Amygdala (tissue), 56 donors: Measurements from ENCODE around the gene CACNG5.
A peak's percentile ranks its signal among the peaks of the same experiment; 100 is the strongest.
"Not testable (repeated sequence)": the region's sequence is repeated elsewhere in the genome, so short reads cannot be mapped to it uniquely, and the experiment has no call there.

Experiments used
- DNase-seq, 56 donors: peaks; one replicate each; lab custom pipeline; 2025; lab: John Stamatoyannopoulos, UW

CACNG5 gene

DNA sequence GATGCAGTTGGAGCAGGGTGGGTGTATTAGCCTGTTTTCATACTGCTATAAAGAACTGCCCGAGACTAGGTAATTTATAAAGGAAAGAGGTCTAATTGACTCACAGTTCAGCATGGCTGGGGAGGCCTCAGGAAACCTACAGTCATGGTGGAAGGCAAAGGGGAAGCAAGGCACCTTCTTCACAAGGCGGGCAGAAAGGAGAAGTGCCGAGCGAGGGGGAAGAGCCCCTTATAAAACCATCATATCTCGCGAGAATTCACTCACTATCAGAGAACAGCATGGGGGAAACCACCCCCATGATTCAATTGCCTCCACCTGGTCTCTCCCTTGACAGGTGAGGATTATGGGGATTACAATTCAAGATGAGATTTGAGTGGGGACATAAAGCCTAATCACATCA, 68.4 kb downstream of the CACNG5 start:
- not testable (repeated sequence) for DNase-seq

DNA sequence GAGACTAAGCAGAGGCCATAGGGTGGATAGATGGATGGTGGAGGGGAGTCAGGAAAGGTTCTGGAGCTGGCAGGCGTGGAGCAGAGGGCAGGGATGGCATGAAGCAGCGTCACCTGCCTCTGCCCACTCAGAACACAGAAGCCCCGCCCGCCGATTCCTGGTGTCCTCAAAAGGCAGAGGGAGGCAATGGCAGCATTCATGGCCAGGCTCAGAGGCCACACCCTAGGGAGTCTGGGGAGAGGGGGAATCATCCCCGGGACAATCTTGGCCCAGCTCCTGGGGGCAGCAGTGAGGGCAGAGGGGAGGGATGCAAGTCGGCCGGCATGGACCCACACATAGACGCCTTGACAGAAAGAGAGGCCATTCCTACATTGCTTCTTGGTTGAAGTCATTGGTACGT, 68.9 kb downstream of the CACNG5 start:
- DNase-seq = no peak

DNA sequence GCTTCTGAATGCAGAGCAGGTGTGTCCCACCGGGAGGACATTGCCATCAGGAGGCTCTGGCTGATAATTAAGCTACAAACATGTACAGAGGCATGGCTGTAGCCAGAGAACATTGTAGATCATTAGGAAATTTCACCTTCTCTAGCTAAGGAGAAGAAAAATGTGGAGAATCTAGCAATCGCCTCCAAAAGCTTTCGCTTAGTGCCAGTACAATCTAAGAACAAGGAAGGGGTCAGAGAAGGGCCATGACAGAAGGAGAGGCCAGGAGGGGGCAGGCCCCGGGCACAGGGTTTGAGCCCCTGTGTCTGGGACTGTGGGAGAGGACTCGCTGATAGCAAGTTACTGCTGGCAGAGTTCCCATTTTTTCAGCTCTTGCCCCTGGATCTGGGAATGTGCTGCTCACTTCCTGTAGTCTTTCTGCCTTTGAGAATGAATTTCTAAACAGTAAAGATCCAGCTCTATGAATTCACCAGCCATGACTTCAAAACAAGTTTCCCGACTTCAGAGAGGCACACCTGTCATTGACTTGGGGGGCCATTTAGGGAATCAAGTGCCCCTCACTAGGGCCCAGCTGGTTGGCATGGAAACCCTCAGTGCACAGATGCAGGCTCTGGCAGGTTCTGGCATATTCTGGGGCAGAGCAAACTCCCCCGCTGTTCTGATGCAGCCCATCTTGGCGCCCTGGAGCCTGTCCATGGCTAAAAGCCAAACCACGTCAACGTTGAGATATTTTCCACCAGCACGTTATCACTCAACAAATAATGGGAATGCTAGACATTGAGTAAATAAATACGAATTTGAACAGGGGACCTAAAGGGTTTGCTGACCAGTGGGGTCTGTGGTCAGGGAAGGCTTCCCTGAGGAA, 70.1 kb downstream of the CACNG5 start:
- peak in 5 of 56 donors; percentile 4 to 30 (median 18) for DNase-seq

DNA sequence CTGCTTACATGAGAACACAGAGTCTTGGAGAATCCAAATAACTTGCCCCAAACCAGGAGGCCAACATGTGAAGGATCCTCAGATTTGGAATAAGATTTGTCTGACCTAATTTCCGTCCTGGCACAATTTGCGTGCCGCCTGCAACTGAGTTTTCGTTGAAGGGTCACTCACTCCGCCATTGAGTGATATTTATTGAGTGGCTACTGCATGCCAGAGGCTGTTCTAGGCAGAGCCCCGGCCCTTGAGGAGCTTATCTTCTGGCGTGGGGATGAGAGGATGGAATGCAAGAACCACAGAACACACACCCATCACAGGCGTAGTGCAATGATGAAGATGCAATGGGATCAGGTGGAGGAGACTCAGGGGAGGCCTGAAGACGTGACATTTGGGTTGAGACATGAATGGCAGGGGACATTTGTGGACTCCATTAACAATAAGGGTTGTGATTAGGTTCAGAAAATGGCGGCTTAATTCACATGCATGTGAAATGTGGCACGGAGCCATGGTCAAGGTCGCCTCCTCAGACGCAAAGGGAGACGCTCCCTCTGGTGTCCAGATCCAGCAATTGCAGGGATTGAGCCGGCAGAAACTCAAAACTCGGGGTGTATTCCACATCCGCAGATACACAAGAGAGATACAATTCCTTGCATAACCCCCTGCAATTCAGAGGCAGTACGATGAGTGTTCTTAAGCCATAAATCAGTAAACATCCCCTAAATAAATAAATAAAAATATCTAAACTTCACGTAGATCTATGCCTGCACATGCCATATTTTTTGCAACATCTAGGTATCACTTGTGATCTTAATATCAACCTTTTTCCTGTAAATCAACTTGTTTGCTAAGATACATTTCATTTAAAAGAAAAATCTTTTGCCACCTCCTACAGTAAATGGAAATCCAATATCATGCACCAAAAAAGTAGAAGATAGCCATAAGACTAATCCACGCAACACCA, 71.7 kb downstream of the CACNG5 start:
- DNase-seq = peak in 51 of 56 donors; percentile 3 to 86 (median 46)

DNA sequence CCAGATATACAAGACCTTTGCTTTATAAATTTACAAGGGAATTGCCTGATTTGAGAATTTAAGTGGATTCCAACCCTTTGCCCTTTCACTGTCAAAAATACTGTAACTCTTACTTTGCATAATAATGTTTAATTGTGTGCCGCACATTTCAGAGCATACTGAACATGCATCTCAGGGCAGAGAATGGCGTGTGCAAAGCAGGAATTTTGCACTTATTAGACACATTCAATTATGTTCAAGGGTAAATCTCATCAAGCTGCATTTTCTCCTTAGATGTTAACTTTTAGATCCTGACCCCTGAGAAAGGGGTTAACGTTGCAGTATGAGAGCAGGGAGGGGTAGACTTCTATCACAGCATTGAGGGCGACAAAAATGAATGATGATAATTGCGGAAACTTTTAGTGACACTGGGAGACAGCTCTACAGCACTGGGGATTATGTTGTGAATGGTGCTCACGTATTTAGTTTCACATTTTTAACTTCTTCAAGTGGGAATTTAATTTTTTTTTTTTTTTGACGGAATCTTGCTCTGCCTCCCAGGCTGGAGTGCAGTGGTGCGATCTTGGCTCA, 75.0 kb downstream of the CACNG5 start:
- no peak for DNase-seq

DNA sequence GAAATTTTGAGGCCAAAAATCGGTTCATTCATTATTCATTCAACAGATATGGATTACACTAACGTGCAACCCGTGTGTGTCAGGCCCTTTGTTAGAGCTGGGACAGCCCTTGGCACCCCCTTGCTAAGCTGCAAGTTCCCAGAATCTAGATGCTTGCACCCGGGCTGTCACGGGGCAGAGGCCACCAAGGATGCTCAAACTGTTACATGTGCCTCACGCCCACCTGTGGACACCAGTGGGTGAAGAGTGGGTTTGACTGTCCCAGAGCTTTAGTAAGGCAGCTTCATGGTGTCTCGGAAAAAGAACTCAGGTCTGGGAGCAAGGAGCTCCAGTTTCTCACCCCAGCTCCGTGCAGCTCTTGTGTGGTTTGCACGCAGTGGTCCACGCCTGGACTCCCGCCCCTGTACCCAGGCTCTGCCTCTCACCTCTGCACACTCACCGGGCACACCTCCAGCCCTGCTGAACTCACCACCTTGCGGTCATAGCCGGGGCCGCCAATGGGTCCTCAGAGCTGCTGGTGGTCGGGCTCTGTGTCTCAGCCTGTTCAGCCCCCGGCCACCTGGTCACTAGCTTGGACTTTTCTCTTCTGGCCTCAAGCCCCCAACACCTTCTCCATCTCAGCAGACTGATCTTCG, 75.9 kb downstream of the CACNG5 start:
- no peak for DNase-seq

DNA sequence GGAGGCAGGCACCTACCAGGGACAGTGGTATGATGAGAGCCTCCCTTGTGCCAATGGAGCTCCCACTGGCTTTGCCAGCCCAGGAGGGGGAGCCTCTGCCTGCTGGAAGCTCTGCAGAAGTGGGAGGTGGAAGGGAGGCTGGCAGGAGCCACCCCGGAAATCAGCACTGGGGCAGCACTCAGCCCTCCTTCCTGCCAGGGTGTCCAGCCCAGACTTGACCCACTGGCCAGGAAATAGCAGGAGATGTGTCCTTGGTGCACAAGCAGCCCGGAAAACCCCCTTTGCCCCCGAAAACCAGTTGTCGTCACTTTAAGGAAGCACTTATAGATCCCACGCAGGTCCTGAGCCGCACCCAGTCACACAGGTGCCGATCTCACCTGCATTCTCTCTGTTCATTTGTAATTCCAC, 80.3 kb downstream of the CACNG5 start:
- peak in 2 of 56 donors; percentile 4 to 17 for DNase-seq

DNA sequence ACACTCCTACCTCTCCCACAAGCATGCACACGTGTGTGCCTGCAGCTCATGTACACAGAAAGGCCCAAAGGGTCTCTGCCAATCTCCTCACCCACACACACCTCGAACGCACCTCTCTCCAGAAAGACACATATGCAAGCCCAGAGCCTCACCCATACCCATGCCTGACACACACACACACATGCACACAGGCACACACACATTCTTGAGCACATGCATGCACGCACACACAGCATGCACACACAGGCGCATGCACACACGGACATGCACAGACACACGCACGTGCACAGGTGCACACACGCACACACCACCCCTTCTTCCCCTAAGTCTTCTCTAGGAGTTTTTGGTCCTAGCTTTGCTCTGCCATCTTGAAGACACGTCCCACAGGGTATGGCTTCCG, 80.9 kb downstream of the CACNG5 start:
- DNase-seq = no peak

DNA sequence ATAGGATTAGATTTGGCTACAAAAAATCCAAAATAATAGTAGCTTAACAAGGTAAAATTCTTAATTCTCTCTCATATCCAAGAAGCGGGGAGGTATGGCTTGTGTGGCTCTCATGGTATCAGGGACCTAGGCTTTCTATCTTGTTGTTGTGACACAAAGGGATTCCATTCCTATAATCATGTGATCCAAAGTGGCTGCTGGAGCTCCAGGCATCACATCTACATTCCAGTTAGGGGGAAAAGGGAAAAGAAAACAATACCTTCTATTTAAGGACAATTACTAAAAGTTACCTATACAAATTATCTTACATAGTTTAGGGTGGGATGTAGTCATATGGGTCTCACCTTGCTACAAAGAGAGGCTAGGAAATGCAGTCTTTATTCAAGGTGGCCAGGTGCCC, 82.0 kb downstream of the CACNG5 start:
- no peak for DNase-seq

DNA sequence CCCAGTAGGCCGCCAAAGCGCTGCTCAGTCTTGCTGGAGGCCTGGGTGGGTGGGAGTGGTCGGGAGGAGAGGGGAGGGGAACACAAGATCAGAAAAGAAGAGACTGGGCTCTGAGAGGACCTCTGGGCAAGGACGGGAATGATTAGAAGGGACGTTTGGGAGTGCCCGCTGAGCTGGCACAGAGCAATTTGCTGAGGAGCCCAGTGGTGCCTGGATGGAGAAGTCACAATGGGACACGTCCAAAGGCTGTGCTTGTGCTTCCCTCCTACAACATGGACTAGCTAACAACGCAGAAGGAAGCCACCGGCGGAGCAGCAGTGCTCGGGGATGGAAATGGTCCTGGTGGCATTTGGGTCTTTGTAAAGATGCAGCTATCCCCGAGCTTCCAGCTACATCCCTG, 84.0 kb downstream of the CACNG5 start:
- DNase-seq = no peak

DNA sequence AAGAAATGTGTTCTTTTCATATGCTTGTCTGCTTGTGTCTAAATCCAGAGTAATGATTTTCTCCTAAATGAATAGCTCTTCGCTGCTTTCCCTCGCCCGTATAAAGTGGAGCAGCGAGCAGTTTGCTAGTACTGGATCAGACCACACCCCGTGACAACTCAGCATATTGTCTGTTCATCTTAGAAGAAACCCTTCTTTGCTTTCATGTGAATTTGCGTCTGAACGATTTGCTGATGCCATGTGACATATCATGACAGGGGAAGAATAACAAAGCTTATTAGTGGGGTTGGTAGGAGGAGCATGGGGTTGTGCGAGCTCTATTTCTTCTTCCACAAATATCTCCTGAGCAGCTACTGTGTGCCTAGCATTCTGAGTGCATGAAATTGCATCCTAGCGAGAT, 85.5 kb downstream of the CACNG5 start:
- no peak for DNase-seq

DNA sequence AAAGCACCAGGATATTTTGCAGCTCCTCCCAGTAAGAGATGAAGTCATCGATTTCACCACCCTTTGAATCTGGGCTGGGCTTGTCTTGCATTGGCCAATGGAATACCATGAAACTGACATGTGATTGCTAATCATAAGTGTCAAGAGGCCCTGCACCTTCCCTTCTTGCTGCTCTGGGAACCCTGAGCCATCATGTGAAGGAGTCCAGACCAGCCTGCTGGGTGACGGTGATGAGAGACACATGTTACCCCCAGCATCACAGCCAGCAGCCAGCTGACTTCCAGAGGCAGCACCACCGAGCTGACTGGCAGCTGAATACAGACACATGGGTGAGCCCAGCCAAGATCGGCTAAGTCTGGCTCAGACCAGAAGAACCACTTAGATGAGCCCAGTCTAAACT, 86.0 kb downstream of the CACNG5 start:
- DNase-seq = no peak

DNA sequence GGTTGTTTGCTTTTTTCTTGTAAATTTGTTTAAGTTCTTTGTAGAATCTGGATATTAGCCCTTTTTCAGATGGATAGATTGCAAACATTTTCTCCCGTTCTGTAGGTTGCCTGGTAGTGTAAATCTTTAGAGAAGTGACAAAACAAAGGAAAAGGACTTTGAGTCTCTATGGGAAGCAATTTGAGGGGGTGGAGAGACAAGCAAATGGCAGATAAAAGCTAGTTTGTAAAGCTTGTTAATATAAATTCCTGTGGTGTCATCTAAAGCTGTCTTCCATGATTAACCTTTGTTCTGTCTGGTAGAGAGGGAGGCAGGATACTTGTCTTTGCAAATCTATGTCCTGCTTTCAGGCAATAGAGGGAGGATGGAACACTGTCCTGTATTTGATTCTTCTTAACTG, 89.0 kb downstream of the CACNG5 start:
- no peak for DNase-seq

DNA sequence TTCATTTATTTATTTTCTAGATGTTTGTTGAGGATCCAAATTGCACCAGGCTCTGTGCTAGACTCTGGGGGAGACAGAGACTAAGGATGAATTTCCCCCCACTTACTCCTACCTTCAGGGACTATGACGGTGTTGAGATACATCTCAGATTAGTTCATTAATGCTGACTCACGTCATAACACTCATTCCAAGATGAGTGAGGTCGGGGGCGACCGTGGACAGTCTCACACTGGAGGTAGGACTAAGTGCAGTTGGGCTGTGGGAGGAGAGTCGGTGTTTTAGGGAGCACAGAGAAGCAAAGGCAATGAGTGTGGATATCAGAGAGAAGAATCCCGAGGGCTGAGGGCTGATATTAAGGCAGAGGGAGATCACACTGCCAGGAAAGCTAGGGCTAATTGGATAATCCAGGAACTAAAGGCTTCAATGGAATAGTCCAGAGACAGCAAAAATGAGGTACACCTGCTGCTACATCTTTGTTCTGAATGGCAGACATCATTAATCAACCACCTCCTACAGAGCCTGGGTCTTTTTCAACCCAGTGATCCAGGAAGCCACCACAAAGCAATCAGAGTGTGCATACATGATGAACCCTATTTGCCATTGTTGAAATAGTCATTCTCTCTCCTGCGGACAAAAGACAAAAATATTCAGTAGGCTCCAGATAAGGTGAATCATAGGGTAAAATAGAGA, 91.0 kb downstream of the CACNG5 start:
- no peak for DNase-seq

DNA sequence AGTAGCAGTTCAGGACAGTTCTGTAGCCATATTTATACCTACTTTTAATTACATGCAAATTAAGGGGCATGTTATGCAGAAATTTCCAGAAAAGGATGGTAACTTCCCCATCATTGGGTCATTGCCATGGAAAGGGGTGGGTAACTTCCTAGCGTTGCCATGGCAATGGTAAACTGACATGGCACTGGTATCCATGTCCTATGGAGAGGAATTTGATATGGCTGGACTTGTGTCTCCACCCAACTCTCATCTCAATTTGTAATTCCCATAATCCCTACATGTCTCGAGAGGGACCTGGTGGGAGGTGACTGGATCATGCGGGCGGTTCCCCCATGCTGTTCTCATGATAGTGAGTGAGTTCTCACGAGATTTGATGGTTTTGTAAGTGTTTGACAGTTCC, 94.0 kb downstream of the CACNG5 start:
- no peak for DNase-seq

DNA sequence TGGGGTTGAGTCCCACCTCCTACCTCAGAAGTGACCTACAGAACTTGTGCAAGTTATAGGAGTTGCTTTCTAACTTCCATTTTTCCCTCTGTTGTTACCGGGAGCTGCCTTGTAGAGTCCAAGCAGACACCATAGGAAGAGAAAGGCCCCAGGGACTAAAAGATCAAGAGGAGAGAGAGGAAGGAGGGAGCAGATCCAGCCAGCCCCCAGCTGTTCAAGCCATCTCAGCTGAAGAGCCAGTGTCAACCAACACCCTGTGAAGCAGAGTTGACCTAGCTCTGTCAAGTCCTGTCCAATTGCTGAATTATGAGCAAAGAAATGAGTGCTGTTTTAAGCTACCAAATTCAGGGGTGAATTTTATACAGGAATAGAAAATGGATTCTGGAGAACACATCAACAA, 94.7 kb downstream of the CACNG5 start:
- DNase-seq = no peak

DNA sequence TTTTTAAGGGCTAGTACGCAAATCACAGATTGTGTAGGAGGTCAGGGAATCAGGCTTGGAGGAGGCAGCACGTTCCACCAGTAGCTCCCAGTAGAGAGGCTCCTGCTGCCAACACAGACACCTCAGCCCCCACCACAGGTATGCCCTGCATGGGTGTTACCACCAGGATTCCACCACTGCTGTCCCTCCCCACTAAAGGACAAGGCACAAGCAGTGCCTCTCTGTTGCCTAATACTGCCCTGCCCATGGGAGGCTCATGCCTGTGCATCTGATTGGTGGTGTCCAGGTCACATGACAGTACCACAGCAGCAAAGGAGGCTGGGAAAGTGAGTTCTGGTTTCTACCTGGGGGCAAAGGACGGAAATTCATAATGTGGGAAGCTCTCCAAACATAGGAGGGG, 96.0 kb downstream of the CACNG5 start:
- peak in 3 of 56 donors; percentile 6 to 16 (median 7) for DNase-seq

DNA sequence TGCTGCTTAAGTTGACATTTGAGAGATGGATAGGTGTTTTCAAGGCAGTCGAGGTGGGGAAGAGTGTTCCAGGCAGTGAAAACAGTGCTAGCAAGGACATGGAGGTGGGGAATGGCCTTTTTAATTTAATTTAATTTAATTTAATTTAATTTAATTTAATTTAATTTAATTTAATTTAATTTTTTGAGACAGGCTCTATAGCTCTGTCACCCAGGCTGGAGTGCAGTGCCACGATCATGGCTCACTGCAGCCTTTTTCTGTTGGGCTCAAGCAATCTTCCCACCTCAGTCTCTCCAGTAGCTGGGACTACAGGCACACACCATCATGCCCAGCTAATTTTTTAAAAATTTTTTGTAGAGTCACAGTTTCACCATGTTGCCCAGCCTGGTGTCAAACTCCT, 97.4 kb downstream of the CACNG5 start:
- no peak for DNase-seq

DNA sequence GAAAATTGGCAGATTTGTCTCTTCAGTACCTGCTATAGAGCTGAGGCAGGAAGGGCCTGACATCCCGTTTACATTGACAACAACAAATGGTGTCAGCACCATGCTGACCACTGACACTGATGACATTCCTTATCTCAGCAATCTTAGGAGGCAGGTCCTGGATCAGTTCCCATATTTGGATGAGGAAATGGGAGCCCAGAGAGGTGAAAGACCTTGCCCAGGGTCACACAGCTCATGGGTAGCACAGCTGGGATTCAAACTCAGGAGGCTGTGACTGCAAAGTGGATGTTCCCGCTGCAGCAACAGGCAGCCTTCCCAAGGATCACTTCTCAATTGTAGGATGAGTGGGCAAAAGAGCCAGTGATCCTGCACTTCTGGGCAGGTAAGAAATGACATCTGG, 99.1 kb downstream of the CACNG5 start:
- DNase-seq = no peak
